GM12875 (cell line): ENCODE data around the gene TRMU.

Experiments used
- H3K4me3 ChIP-seq: one replicate; pipeline ENCODE4 v1.5.1; 2011; ENCODE audit warnings: low read depth, low read length, control low read depth
- CTCF ChIP-seq: IDR thresholded peaks from 2 replicates; pipeline ENCODE4 v1.5.1; 2011; ENCODE audit warnings: low read depth, mild to moderate bottlenecking, control low read depth, inconsistent platforms, low read length, moderate library complexity, borderline replicate concordance; ENCODE audit not compliant: insufficient read depth

Gene TRMU

GRCh38 chr22:46366327-46366731, 30.8 kb downstream of the TRMU start:
- no peak overlapping the region for H3K4me3 ChIP-seq
- TF ChIP-seq CTCF: no peak

GRCh38 chr22:46366801-46367706, 31.5 kb downstream of the TRMU start:
- 0 out of 2 replicates have a peak, but pooled peaks have one; percentile 4 for TF ChIP-seq CTCF
- no peak overlapping the region for H3K4me3 ChIP-seq

GRCh38 chr22:46367707-46368191, 32.2 kb downstream of the TRMU start:
- peak; percentile 99 for TF ChIP-seq CTCF
- no peak overlapping the region for H3K4me3 ChIP-seq

- TF ChIP-seq CTCF: no peak
- H3K4me3 ChIP-seq: no peak overlapping the region
Observed at GRCh38 chr22:46368422-46368821, 32.9 kb downstream of the TRMU start.

- no peak for TF ChIP-seq CTCF
Observed at GRCh38 chr22:46368871-46369715, 33.6 kb downstream of the TRMU start.

GRCh38 chr22:46369716-46370583, 34.4 kb downstream of the TRMU start:
- no peak for TF ChIP-seq CTCF
- H3K4me3 ChIP-seq: no peak overlapping the region

More at GRCh38 chr22:46368871-46369715, 33.6 kb downstream of the TRMU start:
- no peak overlapping the region for H3K4me3 ChIP-seq
